Trophoblast cell (in vitro differentiated cells and primary cell): ENCODE measurements around the gene GRM4.

ENCODE experiments used
- DNase-seq, 2 donors: peaks; one replicate each; pipeline ENCODE4 v3.0.0-alpha.2; 2016
- H2AFZ ChIP-seq: 2 replicates; pipeline ENCODE4 v1.6.1; 2013; ENCODE audit warnings: low read length, moderate library complexity, mild to moderate bottlenecking; ENCODE audit not compliant: insufficient read depth, poor library complexity
- H2AK5ac ChIP-seq: 2 replicates; pipeline ENCODE4 v1.6.1; 2013; ENCODE audit warnings: mild to moderate bottlenecking, low read length
- H2BK120ac ChIP-seq: 2 replicates; pipeline ENCODE4 v1.6.1; 2013; ENCODE audit warnings: low read length, mild to moderate bottlenecking, moderate library complexity; ENCODE audit not compliant: insufficient read depth, poor library complexity
- H2BK12ac ChIP-seq: 2 replicates; pipeline ENCODE4 v1.6.1; 2013; ENCODE audit warnings: mild to moderate bottlenecking, low read length, moderate library complexity
- H2BK5ac ChIP-seq: 2 replicates; pipeline ENCODE4 v1.6.1; 2013; ENCODE audit warnings: low read length, low read depth, moderate library complexity, mild to moderate bottlenecking; ENCODE audit not compliant: poor library complexity
- H3K14ac ChIP-seq: 2 replicates; pipeline ENCODE4 v1.6.1; 2013; ENCODE audit warnings: mild to moderate bottlenecking, low read length
- H3K18ac ChIP-seq: 2 replicates; pipeline ENCODE4 v1.6.1; 2013; ENCODE audit warnings: mild to moderate bottlenecking, low read length
- H3K23ac ChIP-seq: 2 replicates; pipeline ENCODE4 v1.6.1; 2013; ENCODE audit warnings: low read length
- H3K27ac ChIP-seq: 2 replicates; pipeline ENCODE4 v1.5.1; 2013; ENCODE audit warnings: low read depth, mild to moderate bottlenecking, inconsistent platforms, low read length, moderate library complexity
- H3K27me3 ChIP-seq: 2 replicates; pipeline ENCODE4 v1.6.1; 2013; ENCODE audit warnings: inconsistent platforms, mild to moderate bottlenecking, low read length, moderate library complexity; ENCODE audit not compliant: insufficient read depth
- H3K36me3 ChIP-seq, 2 experiments: 1 replicate in 1 of 2; 2 replicates in 1 of 2; pipeline ENCODE4 v1.6.1; 2013; ENCODE audit warnings: low read length in 2 of 2, mild to moderate bottlenecking in 2 of 2, moderate library complexity in 1 of 2; ENCODE audit not compliant: insufficient read depth in 2 of 2, control insufficient read depth in 1 of 2
- H3K4ac ChIP-seq: 2 replicates; pipeline ENCODE4 v1.6.1; 2013; ENCODE audit warnings: low read depth, mild to moderate bottlenecking, low read length, moderate library complexity
- H3K4me1 ChIP-seq, 2 experiments: 1 replicate in 1 of 2; 2 replicates in 1 of 2; pipeline ENCODE4 v1.6.1; 2013; ENCODE audit warnings: low read length in 2 of 2, mild to moderate bottlenecking in 2 of 2, moderate library complexity in 1 of 2; ENCODE audit not compliant: insufficient read depth in 2 of 2, control insufficient read depth in 1 of 2
- H3K4me2 ChIP-seq: 2 replicates; pipeline ENCODE4 v1.6.1; 2013; ENCODE audit warnings: inconsistent platforms, mild to moderate bottlenecking, low read length, moderate library complexity
- H3K4me3 ChIP-seq: 2 replicates; pipeline ENCODE4 v1.5.1; 2013; ENCODE audit warnings: mild to moderate bottlenecking, low read depth, low read length, inconsistent platforms
- H3K79me1 ChIP-seq: one replicate; pipeline ENCODE4 v1.6.1; 2013; ENCODE audit warnings: low read length
- H3K79me2 ChIP-seq: 2 replicates; pipeline ENCODE4 v1.6.1; 2013; ENCODE audit warnings: low read length, mild to moderate bottlenecking; ENCODE audit not compliant: control insufficient read depth, insufficient read depth, poor library complexity
- H3K9ac ChIP-seq: 2 replicates; pipeline ENCODE4 v1.6.1; 2013; ENCODE audit warnings: mild to moderate bottlenecking, low read length
- H3K9me3 ChIP-seq: 2 replicates; pipeline ENCODE4 v1.6.1; 2013; ENCODE audit warnings: low read depth, mild to moderate bottlenecking, control low read depth, inconsistent platforms, low read length; ENCODE audit not compliant: insufficient read depth
- H4K12ac ChIP-seq: 2 replicates; pipeline ENCODE4 v1.6.1; 2013; ENCODE audit warnings: low read depth, mild to moderate bottlenecking, low read length, moderate library complexity
- H4K8ac ChIP-seq: 2 replicates; pipeline ENCODE4 v1.6.1; 2013; ENCODE audit warnings: low read depth, mild to moderate bottlenecking, low read length, moderate library complexity
- H4K91ac ChIP-seq: one replicate; pipeline ENCODE4 v1.6.1; 2013; ENCODE audit warnings: low read depth, mild to moderate bottlenecking, low read length, moderate library complexity
- WGBS: extraction: QIAGEN DNeasy Blood & Tissue Kit; methylation state at CpG from one replicate; pipeline ENCODE4 v1.1.7; 2013; ENCODE audit warnings: missing lambda C conversion rate; ENCODE audit not compliant: insufficient read length, insufficient coverage; ENCODE audit errors: extremely low coverage; 5-methylcytosine and 5-hydroxymethylcytosine counted together

GRM4 gene

GRCh38 chr6:34046617-34047016 is 99.3 kb downstream of the GRM4 start:
- DNase-seq, result no peak
- no peak overlapping the region for H3K4me2 ChIP-seq
- H3K18ac ChIP-seq, result no peak overlapping the region
- WGBS, result no CpG with 5 or more reads among the region's 5 CpGs
- no peak overlapping the region for H4K8ac ChIP-seq
- H4K12ac ChIP-seq, result no peak overlapping the region
- no peak overlapping the region for H3K4ac ChIP-seq
- H4K91ac ChIP-seq, result no peak overlapping the region
- peaks cover 4% of the 10 kb centered on the region for H3K9me3 ChIP-seq
- H2BK12ac ChIP-seq, result no peak overlapping the region
- no peak overlapping the region for H2BK5ac ChIP-seq
- H3K14ac ChIP-seq, result no peak overlapping the region
- H3K4me3 ChIP-seq, result no peak overlapping the region
- no peak overlapping the region for H3K9ac ChIP-seq
- no peaks in the 10 kb centered on the region for H3K79me2 ChIP-seq
- H3K27ac ChIP-seq, result no peak overlapping the region
- no peaks in the 10 kb centered on the region for H3K27me3 ChIP-seq
- H3K4me1 ChIP-seq, result no peaks in the 10 kb centered on the region
- no peaks in the 10 kb centered on the region for H3K36me3 ChIP-seq
- no peak overlapping the region for H2AK5ac ChIP-seq
- H2BK120ac ChIP-seq, result no peak overlapping the region
- H3K23ac ChIP-seq, result no peak overlapping the region
- no peak overlapping the region for H2AFZ ChIP-seq
- no peaks in the 10 kb centered on the region for H3K79me1 ChIP-seq

GRCh38 chr6:34045771-34046170 is 100.1 kb downstream of the GRM4 start:
- H3K36me3 ChIP-seq, result no peaks in the 10 kb centered on the region
- H3K4me3 ChIP-seq, result no peak overlapping the region
- no peak overlapping the region for H3K14ac ChIP-seq
- no peak overlapping the region for H2BK5ac ChIP-seq
- DNase-seq, result no peak
- no peaks in the 10 kb centered on the region for H3K4me1 ChIP-seq
- H3K4ac ChIP-seq, result no peak overlapping the region
- H3K27me3 ChIP-seq, result no peaks in the 10 kb centered on the region
- H2BK12ac ChIP-seq, result no peak overlapping the region
- H2AK5ac ChIP-seq, result no peak overlapping the region
- no peak overlapping the region for H3K27ac ChIP-seq
- H4K12ac ChIP-seq, result no peak overlapping the region
- no peak overlapping the region for H3K9ac ChIP-seq
- H3K9me3 ChIP-seq, result peaks cover 4% of the 10 kb centered on the region
- H3K4me2 ChIP-seq, result no peak overlapping the region
- H3K18ac ChIP-seq, result no peak overlapping the region
- H3K79me2 ChIP-seq, result no peaks in the 10 kb centered on the region
- H3K79me1 ChIP-seq, result no peaks in the 10 kb centered on the region
- H2AFZ ChIP-seq, result no peak overlapping the region
- WGBS, result no CpG with 5 or more reads among the region's 8 CpGs
- H4K91ac ChIP-seq, result no peak overlapping the region
- no peak overlapping the region for H2BK120ac ChIP-seq
- no peak overlapping the region for H4K8ac ChIP-seq
- no peak overlapping the region for H3K23ac ChIP-seq

- H4K8ac ChIP-seq, result no peak overlapping the region
- H3K4me3 ChIP-seq, result no peak overlapping the region
- no peak overlapping the region for H2BK120ac ChIP-seq
- H3K4me2 ChIP-seq, result no peak overlapping the region
- no peaks in the 10 kb centered on the region for H3K27me3 ChIP-seq
- no peak for DNase-seq
- no CpG with 5 or more reads among the region's 13 CpGs for WGBS
- H2AK5ac ChIP-seq, result no peak overlapping the region
- no peaks in the 10 kb centered on the region for H3K36me3 ChIP-seq
- H3K9ac ChIP-seq, result no peak overlapping the region
- H3K27ac ChIP-seq, result no peak overlapping the region
- H2AFZ ChIP-seq, result no peak overlapping the region
- no peak overlapping the region for H4K12ac ChIP-seq
- H3K9me3 ChIP-seq, result peaks cover 4% of the 10 kb centered on the region
- no peak overlapping the region for H3K18ac ChIP-seq
- no peak overlapping the region for H2BK12ac ChIP-seq
- H3K23ac ChIP-seq, result no peak overlapping the region
- H4K91ac ChIP-seq, result no peak overlapping the region
- no peaks in the 10 kb centered on the region for H3K4me1 ChIP-seq
- no peak overlapping the region for H2BK5ac ChIP-seq
- no peaks in the 10 kb centered on the region for H3K79me1 ChIP-seq
- H3K79me2 ChIP-seq, result no peaks in the 10 kb centered on the region
- no peak overlapping the region for H3K4ac ChIP-seq
- H3K14ac ChIP-seq, result no peak overlapping the region
Observed at GRCh38 chr6:34044945-34045595, 100.8 kb downstream of the GRM4 start.

GRCh38 chr6:34043359-34043758 is 102.5 kb downstream of the GRM4 start:
- no peaks in the 10 kb centered on the region for H3K36me3 ChIP-seq
- H3K9ac ChIP-seq, result no peak overlapping the region
- no peak overlapping the region for H3K4ac ChIP-seq
- no peak overlapping the region for H4K91ac ChIP-seq
- no peak overlapping the region for H2AFZ ChIP-seq
- no peak overlapping the region for H2BK5ac ChIP-seq
- no peaks in the 10 kb centered on the region for H3K4me1 ChIP-seq
- no peak overlapping the region for H3K27ac ChIP-seq
- no CpG with 5 or more reads among the region's 8 CpGs for WGBS
- no peak overlapping the region for H3K4me3 ChIP-seq
- H4K8ac ChIP-seq, result no peak overlapping the region
- H3K23ac ChIP-seq, result no peak overlapping the region
- peaks cover 4% of the 10 kb centered on the region for H3K9me3 ChIP-seq
- H2BK12ac ChIP-seq, result no peak overlapping the region
- no peak overlapping the region for H2AK5ac ChIP-seq
- no peak overlapping the region for H3K18ac ChIP-seq
- DNase-seq, result no peak
- H3K14ac ChIP-seq, result no peak overlapping the region
- no peaks in the 10 kb centered on the region for H3K79me2 ChIP-seq
- H2BK120ac ChIP-seq, result no peak overlapping the region
- no peak overlapping the region for H3K4me2 ChIP-seq
- no peak overlapping the region for H4K12ac ChIP-seq
- H3K79me1 ChIP-seq, result no peaks in the 10 kb centered on the region
- H3K27me3 ChIP-seq, result no peaks in the 10 kb centered on the region
